Neural cell (in vitro differentiated cells): ENCODE data around the gene NNT. TPM values are rescaled to one million over a fixed set of nuclear protein-coding genes. Genes with fewer than 3 reads are reported as not detected.

Experiments
- H2AFZ ChIP-seq: fragments of 200-600, 300-800 bp; sonication (generic), shearing (Covaris generic); 2 replicates; pipeline ENCODE4 v1.6.0; 2014; ENCODE audit warnings: low read depth, mild to moderate bottlenecking, antibody characterized with exemption, low read length, moderate library complexity
- H3F3A ChIP-seq: fragments of 200-600 bp; shearing (Covaris generic); 2 replicates; pipeline ENCODE4 v1.6.1; 2016; ENCODE audit warnings: mild to moderate bottlenecking, moderate library complexity, mixed read lengths, antibody characterized with exemption, low read length; ENCODE audit not compliant: insufficient read depth, poor library complexity, severe bottlenecking
- H3K27ac ChIP-seq: fragments of 200-600, 300-800 bp; sonication (generic), shearing (Covaris generic); 2 replicates; pipeline ENCODE4 v1.5.1; 2014; ENCODE audit warnings: mild to moderate bottlenecking, low read length, moderate library complexity
- H3K27me3 ChIP-seq: fragments of 300-800, 200-600 bp; sonication (generic), shearing (Covaris generic); 2 replicates; pipeline ENCODE4 v1.6.0; 2014; ENCODE audit warnings: mild to moderate bottlenecking, low read depth, low read length, moderate library complexity; ENCODE audit not compliant: insufficient read depth
- H3K36me3 ChIP-seq: fragments of 300-800, 200-600 bp; sonication (generic), shearing (Covaris generic); 2 replicates; pipeline ENCODE4 v1.5.1; 2014; ENCODE audit warnings: mild to moderate bottlenecking, antibody characterized with exemption, low read length, moderate library complexity; ENCODE audit not compliant: insufficient read depth
- H3K4me2 ChIP-seq: fragments of 300-800, 200-600 bp; sonication (generic), shearing (Covaris generic); 2 replicates; pipeline ENCODE4 v1.6.0; 2014; ENCODE audit warnings: mild to moderate bottlenecking, low read length
- H3K4me3 ChIP-seq: fragments of 300-800, 200-600 bp; sonication (generic), shearing (Covaris generic); 2 replicates; pipeline ENCODE4 v1.5.1; 2014; ENCODE audit warnings: mild to moderate bottlenecking, low read length, moderate library complexity
- H3K79me2 ChIP-seq: fragments of 200-600 bp; shearing (Covaris generic); replicated peaks from 2 replicates; pipeline ENCODE4 v1.6.0; 2014; ENCODE audit warnings: mild to moderate bottlenecking, low read length, moderate library complexity; ENCODE audit not compliant: insufficient read depth
- H3K9ac ChIP-seq: fragments of 300-800, 200-600 bp; sonication (generic), shearing (Covaris generic); 2 replicates; pipeline ENCODE4 v1.6.1; 2016; ENCODE audit warnings: mild to moderate bottlenecking, low read length, mixed read lengths
- H3K9me2 ChIP-seq: fragments of 200-600 bp; shearing (Covaris generic); 2 replicates; pipeline ENCODE4 v1.6.1; 2016; ENCODE audit warnings: mild to moderate bottlenecking, low read length, mixed read lengths; ENCODE audit not compliant: insufficient read depth
- H3K9me3 ChIP-seq: fragments of 200-600, 300-800 bp; sonication (generic), shearing (Covaris generic); 2 replicates; pipeline ENCODE4 v1.6.1; 2016; ENCODE audit warnings: mild to moderate bottlenecking, mixed run types, low read length, moderate library complexity, mixed read lengths
- H4K20me1 ChIP-seq: fragments of 200-600 bp; shearing (Covaris generic); 2 replicates; pipeline ENCODE4 v1.6.1; 2016; ENCODE audit warnings: mild to moderate bottlenecking, mixed run types; ENCODE audit not compliant: insufficient read depth
- CTCF ChIP-seq: fragments of 450-650 bp; IDR thresholded peaks from 2 replicates; pipeline ENCODE4 v1.5.1; 2014; ENCODE audit warnings: antibody characterized with exemption, mild to moderate bottlenecking, moderate library complexity; ENCODE audit not compliant: poor library complexity, severe bottlenecking
- EP300 ChIP-seq: fragments of 450-650 bp; conservative IDR thresholded peaks from 2 replicates; pipeline ENCODE4 v1.6.1; 2014; ENCODE audit warnings: antibody characterized with exemption, mild to moderate bottlenecking, moderate library complexity; ENCODE audit not compliant: poor library complexity, severe bottlenecking
- EZH2 ChIP-seq: fragments of 200-600, 300-800 bp; shearing (Covaris generic), sonication (generic); IDR thresholded peaks from 2 replicates; pipeline ENCODE4 v1.6.1; 2014; ENCODE audit warnings: antibody characterized with exemption, low read length, borderline replicate concordance, mild to moderate bottlenecking; ENCODE audit not compliant: insufficient read depth, poor library complexity, severe bottlenecking
- MXI1 ChIP-seq: fragments of 450-650 bp; conservative IDR thresholded peaks from 2 replicates; pipeline ENCODE4 v1.6.1; 2014; ENCODE audit warnings: antibody characterized with exemption, mild to moderate bottlenecking; ENCODE audit not compliant: poor library complexity, severe bottlenecking
- POLR2AphosphoS5 ChIP-seq: IDR thresholded peaks from 2 replicates; pipeline ENCODE4 v1.6.1; 2012
- RAD21 ChIP-seq: fragments of 450-650 bp; conservative IDR thresholded peaks from 2 replicates; pipeline ENCODE4 v1.6.1; 2014; ENCODE audit warnings: antibody characterized with exemption, mild to moderate bottlenecking, moderate library complexity
- REST ChIP-seq: IDR thresholded peaks from 2 replicates; pipeline ENCODE4 v1.6.1; 2012; ENCODE audit warnings: borderline replicate concordance
- SMC3 ChIP-seq: fragments of 450-650 bp; conservative IDR thresholded peaks from 2 replicates; pipeline ENCODE4 v1.6.1; 2014; ENCODE audit warnings: antibody characterized with exemption, mild to moderate bottlenecking, moderate library complexity; ENCODE audit not compliant: poor library complexity
- TAF1 ChIP-seq: IDR thresholded peaks from 2 replicates; pipeline ENCODE4 v1.6.1; 2012; ENCODE audit warnings: low read depth
- polyA plus RNA-seq: library from polyadenylated mRNA; depleted of rRNA; stranded (reverse); fragments of >200 nt; gene quantifications from 2 replicates; pipeline ENCODE4 v1.2.3, GENCODE V29; 2014

Gene NNT
- polyA plus RNA-seq, 1 donor from 2014 or later = 120 TPM

- H3K9me2 ChIP-seq = no peaks in the 10 kb centered on the region
- H2AFZ ChIP-seq = no peak overlapping the region
- no peak overlapping the region for H3K4me2 ChIP-seq
- TF ChIP-seq REST (no peak), SMC3 (no peak), RAD21 (no peak), POLR2AphosphoS5 (no peak), EZH2 (no peak), EP300 (no peak), TAF1 (no peak), MXI1 (no peak), CTCF (no peak)
- H4K20me1 ChIP-seq = no peaks in the 10 kb centered on the region
- H3K36me3 ChIP-seq = no peaks in the 10 kb centered on the region
- no peak overlapping the region for H3K27ac ChIP-seq
- H3F3A ChIP-seq = no peaks in the 10 kb centered on the region
- H3K27me3 ChIP-seq = no peaks in the 10 kb centered on the region
- no peaks in the 10 kb centered on the region for H3K9me3 ChIP-seq
- no peak overlapping the region for H3K9ac ChIP-seq
- no peaks in the 10 kb centered on the region for H3K79me2 ChIP-seq
- no peak overlapping the region for H3K4me3 ChIP-seq
These were observed 44.8 kb downstream of the NNT start for GRCh38 chr5:43647789-43648188.

- H3K27ac ChIP-seq = no peak overlapping the region
- no peaks in the 10 kb centered on the region for H3K9me2 ChIP-seq
- peaks cover 8% of the 10 kb centered on the region for H3K36me3 ChIP-seq
- H3F3A ChIP-seq = no peaks in the 10 kb centered on the region
- H2AFZ ChIP-seq = no peak overlapping the region
- H3K27me3 ChIP-seq = no peaks in the 10 kb centered on the region
- no peak overlapping the region for H3K4me2 ChIP-seq
- no peak for TF ChIP-seq SMC3
- no peaks in the 10 kb centered on the region for H3K79me2 ChIP-seq
- no peaks in the 10 kb centered on the region for H3K9me3 ChIP-seq
- no peak overlapping the region for H3K4me3 ChIP-seq
- H3K9ac ChIP-seq = no peak overlapping the region
- no peaks in the 10 kb centered on the region for H4K20me1 ChIP-seq
These were observed 45.6 kb downstream of the NNT start for GRCh38 chr5:43648499-43649124.

GRCh38 chr5:43649256-43649655 is 46.3 kb downstream of the NNT start:
- H3K36me3 ChIP-seq = peaks cover 9% of the 10 kb centered on the region
- no peak overlapping the region for H3K9ac ChIP-seq
- no peaks in the 10 kb centered on the region for H3K9me2 ChIP-seq
- H3K27me3 ChIP-seq = no peaks in the 10 kb centered on the region
- no peaks in the 10 kb centered on the region for H3K79me2 ChIP-seq
- no peak overlapping the region for H3K4me2 ChIP-seq
- H4K20me1 ChIP-seq = no peaks in the 10 kb centered on the region
- H3K27ac ChIP-seq = no peak overlapping the region
- TF ChIP-seq SMC3 = no peak
- H2AFZ ChIP-seq = no peak overlapping the region
- H3F3A ChIP-seq = no peaks in the 10 kb centered on the region
- H3K4me3 ChIP-seq = no peak overlapping the region
- no peaks in the 10 kb centered on the region for H3K9me3 ChIP-seq
